ENCODE measurements around the gene PALLD.

- no peak for TF ChIP-seq KDM4B (CRISPR knock-in tag; IDR thresholded peaks at IDR 0.05)
- no peak for TF ChIP-seq CTCF (CRISPR knock-in tag; IDR thresholded peaks at IDR 0.05)
- TF ChIP-seq SMC3 (IDR thresholded peaks at IDR 0.05; ENCODE audit: low read length) = no peak
Observed at GRCh38 chr4:168853770-168854169, 356.9 kb downstream of the PALLD start.
